ENCODE measurements around the gene MAPRE2.

- no peak for TF ChIP-seq EZH2phosphoT487 (IDR thresholded peaks at IDR 0.05; ENCODE audit: borderline replicate concordance, low read length)
- no peak for TF ChIP-seq CTCF (IDR thresholded peaks at IDR 0.05; ENCODE audit: low read depth, low read length, poor library complexity, severe bottlenecking)
Observed at GRCh38 chr18:35190948-35191697, 149.9 kb downstream of the MAPRE2 start.
